Measurements from ENCODE around the gene JAK1.

GRCh38 chr1:64941461-64942117 lies 24.8 kb downstream of the JAK1 start:
- TF ChIP-seq CTCF (IDR thresholded peaks at IDR 0.05) (no peak), ZFX (IDR thresholded peaks at IDR 0.05; ENCODE audit: borderline replicate concordance) (no peak)

All from 22Rv1 (cell line).